K562 (cell line): ENCODE data around the gene SH3GL3. TPM values are rescaled to one million over a fixed set of nuclear protein-coding genes. Genes with fewer than 3 reads are reported as not detected.

ENCODE experiments used
- ATAC-seq: fragments of 200-7000 bp; cut with Tn5 transposase; 3 replicates; pipeline ENCODE4 v1.9.1; 2020; ENCODE audit warnings: moderate library complexity
- BruUV-seq: library from RNA; stranded (reverse); fragments of 400-500 nt; replicated peaks from 2 replicates; lab custom pipeline; 2021; lab: Mats Ljungman, UMichigan
- CTCF ChIA-PET: fragments of 300-600 bp; formaldehyde crosslinking; extraction: SDS; loops from one replicate; lab custom pipeline; 2021; ENCODE audit warnings: low intra/inter-chr PET ratio; lab: Yijun Ruan, JAX
- POLR2A ChIA-PET: fragments of 300-600, 350-650 bp; sonication (Branson Sonifier 250); formaldehyde crosslinking; extraction: SDS; loops from one replicate; lab custom pipeline; 2021; ENCODE audit warnings: antibody characterized with exemption, inconsistent platforms; lab: Yijun Ruan, JAX
- DNase-seq, 4 experiments: peaks; one replicate each; pipeline versions ENCODE4 v3.0.0 to v3.0.0-alpha.2; 2011 to 2018; ENCODE audit warnings: low spot score in 3 of 4, mixed read lengths in 3 of 4; ENCODE audit errors: extremely low read depth in 1 of 4
- FAIRE-seq: peaks from 2 replicates; lab custom pipeline; 2011; peaks lifted over from hg19 to GRCh38; lab: Jason Lieb, UNC
- H2AFZ ChIP-seq: 2 replicates; pipeline ENCODE4 v1.6.0; 2011; ENCODE audit warnings: low read depth, low read length, control low read depth, inconsistent platforms
- H3K27ac ChIP-seq: fragments of 200-600 bp; 3 replicates; pipeline ENCODE4 v1.8.0; 2011; ENCODE audit warnings: low read depth, mild to moderate bottlenecking, control low read depth, inconsistent platforms, low read length, moderate library complexity, mixed read lengths; ENCODE audit errors: extremely low read depth
- H3K27me3 ChIP-seq, 2 experiments: fragments of 300-600 bp in 1 of 2; 2 replicates in 1 of 2; 3 replicates in 1 of 2; pipeline versions ENCODE4 v1.6.0 to v1.8.0; 2011; ENCODE audit warnings: inconsistent platforms in 2 of 2, low read length in 2 of 2, mild to moderate bottlenecking in 1 of 2, mixed read lengths in 1 of 2, moderate library complexity in 1 of 2; ENCODE audit not compliant: control insufficient read depth in 2 of 2, insufficient read depth in 2 of 2
- H3K36me3 ChIP-seq: fragments of 300-600 bp; 3 replicates; pipeline ENCODE4 v1.8.0; 2011; ENCODE audit warnings: mild to moderate bottlenecking, low read length, inconsistent platforms; ENCODE audit not compliant: control insufficient read depth, insufficient read depth
- H3K4me1 ChIP-seq, 2 experiments: fragments of 200-600 bp in 1 of 2; replicated peaks in 1 of 2; 2 replicates in 1 of 2; 3 replicates in 1 of 2; pipeline versions ENCODE4 v1.5.1 to v1.8.0; 2011; ENCODE audit warnings: inconsistent platforms in 2 of 2, low read length in 2 of 2, mild to moderate bottlenecking in 1 of 2, mixed read lengths in 1 of 2, moderate library complexity in 1 of 2; ENCODE audit not compliant: control insufficient read depth in 2 of 2, insufficient read depth in 2 of 2
- H3K4me2 ChIP-seq: 2 replicates; pipeline ENCODE4 v1.6.1; 2011; ENCODE audit warnings: low read length, control low read depth, inconsistent platforms, mixed read lengths; ENCODE audit not compliant: insufficient read depth
- H3K4me3 ChIP-seq: fragments of 200-600 bp; sonication (generic), shearing (Covaris generic); 2 replicates; pipeline ENCODE4 v1.5.1; 2016; ENCODE audit warnings: control low read depth, inconsistent platforms
- H3K79me2 ChIP-seq: fragments of 200-600 bp; 3 replicates; pipeline ENCODE4 v1.8.0; 2011; ENCODE audit warnings: low read length, inconsistent platforms; ENCODE audit not compliant: control insufficient read depth, insufficient read depth
- H3K9ac ChIP-seq, 2 experiments: 2 replicates each; pipeline versions ENCODE4 v1.6.0 to v1.6.1; 2011; ENCODE audit warnings: low read depth in 2 of 2, low read length in 2 of 2, control low read depth in 1 of 2, inconsistent platforms in 1 of 2, mild to moderate bottlenecking in 1 of 2, mixed read lengths in 1 of 2; ENCODE audit not compliant: insufficient read depth in 1 of 2
- H3K9me1 ChIP-seq: one replicate; pipeline ENCODE4 v1.6.0; 2011; ENCODE audit warnings: inconsistent platforms, mild to moderate bottlenecking, low read length, moderate library complexity; ENCODE audit not compliant: control insufficient read depth, insufficient read depth
- H3K9me3 ChIP-seq: replicated peaks from 2 replicates; pipeline ENCODE4 v1.5.1; 2011; ENCODE audit warnings: low read depth, low read length, inconsistent platforms; ENCODE audit not compliant: control insufficient read depth, insufficient read depth
- H4K20me1 ChIP-seq: replicated peaks from 2 replicates; pipeline ENCODE4 v1.6.1; 2011; ENCODE audit warnings: low read length, inconsistent platforms, mixed read lengths; ENCODE audit not compliant: control insufficient read depth, insufficient read depth
- MTA1 ChIP-seq: fragments of 450-650 bp; IDR thresholded peaks from 2 replicates; pipeline ENCODE4 v1.6.1; 2017; ENCODE audit warnings: borderline replicate concordance
- MXI1 ChIP-seq: IDR thresholded peaks from 2 replicates; pipeline ENCODE4 v1.6.1; 2011; ENCODE audit warnings: low read depth, mild to moderate bottlenecking, improper control_type of control experiment, low read length
- TOE1 ChIP-seq, 2 experiments: fragments of 450-650 bp in 1 of 2; sonication (generic) in 1 of 2; formaldehyde crosslinking in 1 of 2; IDR thresholded peaks; 2 replicates each; pipeline versions ENCODE4 v1.7.1 to v1.8.0; 2016 to 2022; ENCODE audit warnings: borderline replicate concordance in 2 of 2, mild to moderate bottlenecking in 2 of 2, antibody characterized with exemption in 1 of 2, inconsistent platforms in 1 of 2, low read depth in 1 of 2, missing genetic modification reagents in 1 of 2, moderate library complexity in 1 of 2
- ZNF778 ChIP-seq: fragments of 450-650 bp; formaldehyde crosslinking; IDR thresholded peaks from 2 replicates; pipeline ENCODE4 v1.4.0; 2020; ENCODE audit warnings: mild to moderate bottlenecking, moderate library complexity
- ZNF830 ChIP-seq: fragments of 250-450 bp; sonication (Bioruptor Pico); IDR thresholded peaks from 2 replicates; pipeline ENCODE4 v1.5.0; 2021; ENCODE audit warnings: mild to moderate bottlenecking
- WGBS: fragments of 100-300 bp; shearing (Covaris generic); methylation state at CpG from one replicate; pipeline ENCODE4 v1.1.6; 2016; ENCODE audit warnings: low coverage, mixed read lengths; ENCODE audit not compliant: insufficient coverage; ENCODE audit errors: missing lambda C conversion rate; 5-methylcytosine and 5-hydroxymethylcytosine counted together
- in situ Hi-C: fragments of 300-500 bp; cut with MboI; formaldehyde crosslinking; loops from 4 replicates; pipeline ENCODE4 v1.15.0; 2018; ENCODE audit warnings: inconsistent platforms, mixed read lengths
- intact Hi-C: fragments of 100-400 bp; cut with micrococcal nuclease; formaldehyde crosslinking; loops from 2 replicates; pipeline ENCODE4 v1.14.2; 2022
- polyA plus RNA-seq, 8 experiments: library from polyadenylated mRNA; depleted of rRNA in 4 of 8; stranded (reverse) in 5 of 8; unstranded in 3 of 8; fragments of >200 nt; fragmentation: Nextera tagmentation in 2 of 8; fragmentation: Illumina TruSeq in 1 of 8; extraction: Ambion mirVana in 2 of 8; extraction: Trizol in 1 of 8; gene quantifications; 2 replicates each; pipeline versions ENCODE4 v1.2.1 to v1.2.3, GENCODE V29; 2011 to 2014; ENCODE audit warnings: inconsistent platforms in 1 of 8, missing spikeins in 1 of 8
- total RNA-seq, 7 experiments: library from RNA; depleted of rRNA in 6 of 7; stranded (reverse); fragments of >200 nt in 6 of 7; fragmentation: Illumina TruSeq in 2 of 7; extraction: Trizol in 2 of 7; gene quantifications; 2 replicates each; pipeline versions ENCODE4 v1.2.1 to v1.2.3, GENCODE V29; 2011 to 2021; ENCODE audit warnings: low replicate concordance in 1 of 7
- TF ChIP-seq, protein P1 (sequence below): fragments of 450-650 bp; IDR thresholded peaks from 2 replicates; pipeline ENCODE4 v1.7.1; 2018; ENCODE audit warnings: mild to moderate bottlenecking, low read depth; ENCODE audit not compliant: partially characterized antibody
- TF ChIP-seq, protein P2 (sequence below): fragments of 250-450 bp; sonication (Bioruptor Pico); IDR thresholded peaks from 2 replicates; pipeline ENCODE4 v1.9.0; 2021; ENCODE audit warnings: mild to moderate bottlenecking, inconsistent platforms
- TF ChIP-seq, protein P3 (sequence below), 2 experiments: fragments of 450-650 bp; formaldehyde crosslinking in 1 of 2; IDR thresholded peaks; 2 replicates each; pipeline versions ENCODE4 v1.4.0 to v1.6.1; 2014 to 2020; ENCODE audit warnings: mild to moderate bottlenecking in 2 of 2, borderline replicate concordance in 1 of 2, low read depth in 1 of 2

The SH3GL3 gene
- total and polyA plus RNA-seq, 9 of the 15 experiments (the other 6 are each of a cell fraction or from before 2014, with no cell fraction given) = 3.9 to 16.0 (median 9.7) TPM

DNA sequence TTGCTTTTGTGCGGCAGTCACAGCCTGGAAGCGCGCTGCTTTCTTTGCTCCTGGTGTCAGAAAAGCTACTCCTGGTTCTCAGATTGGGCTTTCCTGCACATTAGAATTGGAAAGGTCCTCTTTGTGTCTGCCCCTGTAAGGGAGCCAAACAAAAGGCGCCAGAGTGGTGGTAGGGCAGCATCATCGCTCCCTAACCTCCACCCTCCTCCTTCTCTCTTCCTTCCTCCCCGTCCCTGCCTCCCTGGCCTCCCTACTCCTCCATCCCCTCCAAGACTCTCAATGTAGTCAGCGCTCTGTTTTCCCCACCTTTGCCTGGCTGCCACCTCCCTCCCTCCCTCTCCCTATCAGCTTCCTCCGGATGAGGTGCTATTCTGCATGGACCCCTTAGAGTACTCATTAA, 65.3 kb downstream of the SH3GL3 start:
- no peaks in the 10 kb centered on the region; a peak in 1 of 5 replicates for H3K4me1 ChIP-seq
- no peak overlapping the region for H2AFZ ChIP-seq
- H3K27ac ChIP-seq = no peak overlapping the region
- H3K9me1 ChIP-seq = no peaks in the 10 kb centered on the region
- 45% methylated on average over 7 of the region's 8 CpGs for WGBS
- no peak overlapping the region for H3K9ac ChIP-seq
- no peak overlapping the region for H3K4me2 ChIP-seq
- BruUV-seq = no TSS peak
- no peaks in the 10 kb centered on the region for H3K79me2 ChIP-seq
- no peaks in the 10 kb centered on the region for H3K27me3 ChIP-seq
- CTCF ChIA-PET = no interaction called here
- no peak overlapping the region for H3K4me3 ChIP-seq
- in situ Hi-C loops = no loop called here
- ATAC-seq (no peak), DNase-seq (no peak), FAIRE-seq (no peak)
- intact Hi-C loops = no loop called here
- POLR2A ChIA-PET = interaction anchor here (0.5 kb wide), 1 partner anchor 16 kb away, joined by 3 read pairs; no protein-coding TSS in a partner anchor
- no peaks in the 10 kb centered on the region for H3K36me3 ChIP-seq
- H3K9me3 ChIP-seq = no peaks in the 10 kb centered on the region
- H4K20me1 ChIP-seq = no peaks in the 10 kb centered on the region
- TF ChIP-seq, protein P1, sequence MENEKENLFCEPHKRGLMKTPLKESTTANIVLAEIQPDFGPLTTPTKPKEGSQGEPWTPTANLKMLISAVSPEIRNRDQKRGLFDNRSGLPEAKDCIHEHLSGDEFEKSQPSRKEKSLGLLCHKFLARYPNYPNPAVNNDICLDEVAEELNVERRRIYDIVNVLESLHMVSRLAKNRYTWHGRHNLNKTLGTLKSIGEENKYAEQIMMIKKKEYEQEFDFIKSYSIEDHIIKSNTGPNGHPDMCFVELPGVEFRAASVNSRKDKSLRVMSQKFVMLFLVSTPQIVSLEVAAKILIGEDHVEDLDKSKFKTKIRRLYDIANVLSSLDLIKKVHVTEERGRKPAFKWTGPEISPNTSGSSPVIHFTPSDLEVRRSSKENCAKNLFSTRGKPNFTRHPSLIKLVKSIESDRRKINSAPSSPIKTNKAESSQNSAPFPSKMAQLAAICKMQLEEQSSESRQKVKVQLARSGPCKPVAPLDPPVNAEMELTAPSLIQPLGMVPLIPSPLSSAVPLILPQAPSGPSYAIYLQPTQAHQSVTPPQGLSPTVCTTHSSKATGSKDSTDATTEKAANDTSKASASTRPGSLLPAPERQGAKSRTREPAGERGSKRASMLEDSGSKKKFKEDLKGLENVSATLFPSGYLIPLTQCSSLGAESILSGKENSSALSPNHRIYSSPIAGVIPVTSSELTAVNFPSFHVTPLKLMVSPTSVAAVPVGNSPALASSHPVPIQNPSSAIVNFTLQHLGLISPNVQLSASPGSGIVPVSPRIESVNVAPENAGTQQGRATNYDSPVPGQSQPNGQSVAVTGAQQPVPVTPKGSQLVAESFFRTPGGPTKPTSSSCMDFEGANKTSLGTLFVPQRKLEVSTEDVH = no peak
- TF ChIP-seq TOE1 (IDR thresholded peaks at IDR 0.05; ENCODE audit: borderline replicate concordance) = no peak
- TF ChIP-seq TOE1 (CRISPR knock-in tag; IDR thresholded peaks at IDR 0.05; ENCODE audit: borderline replicate concordance, low read depth) = no peak
- no peak for TF ChIP-seq ZNF830 (CRISPR knock-in tag)
- TF ChIP-seq MXI1 = no peak
- TF ChIP-seq, protein P2, sequence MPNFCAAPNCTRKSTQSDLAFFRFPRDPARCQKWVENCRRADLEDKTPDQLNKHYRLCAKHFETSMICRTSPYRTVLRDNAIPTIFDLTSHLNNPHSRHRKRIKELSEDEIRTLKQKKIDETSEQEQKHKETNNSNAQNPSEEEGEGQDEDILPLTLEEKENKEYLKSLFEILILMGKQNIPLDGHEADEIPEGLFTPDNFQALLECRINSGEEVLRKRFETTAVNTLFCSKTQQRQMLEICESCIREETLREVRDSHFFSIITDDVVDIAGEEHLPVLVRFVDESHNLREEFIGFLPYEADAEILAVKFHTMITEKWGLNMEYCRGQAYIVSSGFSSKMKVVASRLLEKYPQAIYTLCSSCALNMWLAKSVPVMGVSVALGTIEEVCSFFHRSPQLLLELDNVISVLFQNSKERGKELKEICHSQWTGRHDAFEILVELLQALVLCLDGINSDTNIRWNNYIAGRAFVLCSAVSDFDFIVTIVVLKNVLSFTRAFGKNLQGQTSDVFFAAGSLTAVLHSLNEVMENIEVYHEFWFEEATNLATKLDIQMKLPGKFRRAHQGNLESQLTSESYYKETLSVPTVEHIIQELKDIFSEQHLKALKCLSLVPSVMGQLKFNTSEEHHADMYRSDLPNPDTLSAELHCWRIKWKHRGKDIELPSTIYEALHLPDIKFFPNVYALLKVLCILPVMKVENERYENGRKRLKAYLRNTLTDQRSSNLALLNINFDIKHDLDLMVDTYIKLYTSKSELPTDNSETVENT (CRISPR knock-in tag) = no peak
- no peak for TF ChIP-seq ZNF778 (CRISPR knock-in tag)
- TF ChIP-seq, protein P3, sequence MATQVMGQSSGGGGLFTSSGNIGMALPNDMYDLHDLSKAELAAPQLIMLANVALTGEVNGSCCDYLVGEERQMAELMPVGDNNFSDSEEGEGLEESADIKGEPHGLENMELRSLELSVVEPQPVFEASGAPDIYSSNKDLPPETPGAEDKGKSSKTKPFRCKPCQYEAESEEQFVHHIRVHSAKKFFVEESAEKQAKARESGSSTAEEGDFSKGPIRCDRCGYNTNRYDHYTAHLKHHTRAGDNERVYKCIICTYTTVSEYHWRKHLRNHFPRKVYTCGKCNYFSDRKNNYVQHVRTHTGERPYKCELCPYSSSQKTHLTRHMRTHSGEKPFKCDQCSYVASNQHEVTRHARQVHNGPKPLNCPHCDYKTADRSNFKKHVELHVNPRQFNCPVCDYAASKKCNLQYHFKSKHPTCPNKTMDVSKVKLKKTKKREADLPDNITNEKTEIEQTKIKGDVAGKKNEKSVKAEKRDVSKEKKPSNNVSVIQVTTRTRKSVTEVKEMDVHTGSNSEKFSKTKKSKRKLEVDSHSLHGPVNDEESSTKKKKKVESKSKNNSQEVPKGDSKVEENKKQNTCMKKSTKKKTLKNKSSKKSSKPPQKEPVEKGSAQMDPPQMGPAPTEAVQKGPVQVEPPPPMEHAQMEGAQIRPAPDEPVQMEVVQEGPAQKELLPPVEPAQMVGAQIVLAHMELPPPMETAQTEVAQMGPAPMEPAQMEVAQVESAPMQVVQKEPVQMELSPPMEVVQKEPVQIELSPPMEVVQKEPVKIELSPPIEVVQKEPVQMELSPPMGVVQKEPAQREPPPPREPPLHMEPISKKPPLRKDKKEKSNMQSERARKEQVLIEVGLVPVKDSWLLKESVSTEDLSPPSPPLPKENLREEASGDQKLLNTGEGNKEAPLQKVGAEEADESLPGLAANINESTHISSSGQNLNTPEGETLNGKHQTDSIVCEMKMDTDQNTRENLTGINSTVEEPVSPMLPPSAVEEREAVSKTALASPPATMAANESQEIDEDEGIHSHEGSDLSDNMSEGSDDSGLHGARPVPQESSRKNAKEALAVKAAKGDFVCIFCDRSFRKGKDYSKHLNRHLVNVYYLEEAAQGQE (IDR thresholded peaks at IDR 0.05; ENCODE audit: borderline replicate concordance) = no peak
- TF ChIP-seq, protein P3 (CRISPR knock-in tag; IDR thresholded peaks at IDR 0.05; ENCODE audit: low read depth) = no peak
- no peak for TF ChIP-seq MTA1
